Measurements from ENCODE around the gene NBEAL2.

- TF ChIP-seq HMGXB4 (CRISPR knock-in tag; IDR thresholded peaks at IDR 0.05) (no peak), CTCF (IDR thresholded peaks at IDR 0.05) (no peak), SP1 (CRISPR knock-in tag; conservative IDR thresholded peaks at IDR 0.05) (no peak), ZNF232 (CRISPR knock-in tag; IDR thresholded peaks at IDR 0.05) (no peak), KAT7 (CRISPR knock-in tag; IDR thresholded peaks at IDR 0.05; ENCODE audit: borderline replicate concordance) (no peak)
- TF ChIP-seq, protein P1, sequence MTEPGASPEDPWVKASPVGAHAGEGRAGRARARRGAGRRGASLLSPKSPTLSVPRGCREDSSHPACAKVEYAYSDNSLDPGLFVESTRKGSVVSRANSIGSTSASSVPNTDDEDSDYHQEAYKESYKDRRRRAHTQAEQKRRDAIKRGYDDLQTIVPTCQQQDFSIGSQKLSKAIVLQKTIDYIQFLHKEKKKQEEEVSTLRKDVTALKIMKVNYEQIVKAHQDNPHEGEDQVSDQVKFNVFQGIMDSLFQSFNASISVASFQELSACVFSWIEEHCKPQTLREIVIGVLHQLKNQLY (CRISPR knock-in tag; IDR thresholded peaks at IDR 0.05), result no peak
These were observed 47.7 kb upstream of the NBEAL2 start for GRCh38 chr3:46931631-46932331.

All from WTC11 (cell line).